Trophoblast cell (in vitro differentiated cells and primary cell): ENCODE measurements around the gene HMGXB3.

ENCODE experiments used
- DNase-seq, 2 donors: peaks; one replicate each; pipeline ENCODE4 v3.0.0-alpha.2; 2016
- H2AFZ ChIP-seq: 2 replicates; pipeline ENCODE4 v1.6.1; 2013; ENCODE audit warnings: low read length, moderate library complexity, mild to moderate bottlenecking; ENCODE audit not compliant: insufficient read depth, poor library complexity
- H2AK5ac ChIP-seq: 2 replicates; pipeline ENCODE4 v1.6.1; 2013; ENCODE audit warnings: mild to moderate bottlenecking, low read length
- H2BK120ac ChIP-seq: 2 replicates; pipeline ENCODE4 v1.6.1; 2013; ENCODE audit warnings: low read length, mild to moderate bottlenecking, moderate library complexity; ENCODE audit not compliant: insufficient read depth, poor library complexity
- H2BK12ac ChIP-seq: 2 replicates; pipeline ENCODE4 v1.6.1; 2013; ENCODE audit warnings: mild to moderate bottlenecking, low read length, moderate library complexity
- H2BK5ac ChIP-seq: 2 replicates; pipeline ENCODE4 v1.6.1; 2013; ENCODE audit warnings: low read length, low read depth, moderate library complexity, mild to moderate bottlenecking; ENCODE audit not compliant: poor library complexity
- H3K14ac ChIP-seq: 2 replicates; pipeline ENCODE4 v1.6.1; 2013; ENCODE audit warnings: mild to moderate bottlenecking, low read length
- H3K18ac ChIP-seq: 2 replicates; pipeline ENCODE4 v1.6.1; 2013; ENCODE audit warnings: mild to moderate bottlenecking, low read length
- H3K23ac ChIP-seq: 2 replicates; pipeline ENCODE4 v1.6.1; 2013; ENCODE audit warnings: low read length
- H3K27ac ChIP-seq: 2 replicates; pipeline ENCODE4 v1.5.1; 2013; ENCODE audit warnings: low read depth, mild to moderate bottlenecking, inconsistent platforms, low read length, moderate library complexity
- H3K27me3 ChIP-seq: 2 replicates; pipeline ENCODE4 v1.6.1; 2013; ENCODE audit warnings: inconsistent platforms, mild to moderate bottlenecking, low read length, moderate library complexity; ENCODE audit not compliant: insufficient read depth
- H3K36me3 ChIP-seq, 2 experiments: 1 replicate in 1 of 2; 2 replicates in 1 of 2; pipeline ENCODE4 v1.6.1; 2013; ENCODE audit warnings: low read length in 2 of 2, mild to moderate bottlenecking in 2 of 2, moderate library complexity in 1 of 2; ENCODE audit not compliant: insufficient read depth in 2 of 2, control insufficient read depth in 1 of 2
- H3K4ac ChIP-seq: 2 replicates; pipeline ENCODE4 v1.6.1; 2013; ENCODE audit warnings: low read depth, mild to moderate bottlenecking, low read length, moderate library complexity
- H3K4me1 ChIP-seq, 2 experiments: 1 replicate in 1 of 2; 2 replicates in 1 of 2; pipeline ENCODE4 v1.6.1; 2013; ENCODE audit warnings: low read length in 2 of 2, mild to moderate bottlenecking in 2 of 2, moderate library complexity in 1 of 2; ENCODE audit not compliant: insufficient read depth in 2 of 2, control insufficient read depth in 1 of 2
- H3K4me2 ChIP-seq: 2 replicates; pipeline ENCODE4 v1.6.1; 2013; ENCODE audit warnings: inconsistent platforms, mild to moderate bottlenecking, low read length, moderate library complexity
- H3K4me3 ChIP-seq: 2 replicates; pipeline ENCODE4 v1.5.1; 2013; ENCODE audit warnings: mild to moderate bottlenecking, low read depth, low read length, inconsistent platforms
- H3K79me1 ChIP-seq: one replicate; pipeline ENCODE4 v1.6.1; 2013; ENCODE audit warnings: low read length
- H3K79me2 ChIP-seq: 2 replicates; pipeline ENCODE4 v1.6.1; 2013; ENCODE audit warnings: low read length, mild to moderate bottlenecking; ENCODE audit not compliant: control insufficient read depth, insufficient read depth, poor library complexity
- H3K9ac ChIP-seq: 2 replicates; pipeline ENCODE4 v1.6.1; 2013; ENCODE audit warnings: mild to moderate bottlenecking, low read length
- H3K9me3 ChIP-seq: 2 replicates; pipeline ENCODE4 v1.6.1; 2013; ENCODE audit warnings: low read depth, mild to moderate bottlenecking, control low read depth, inconsistent platforms, low read length; ENCODE audit not compliant: insufficient read depth
- H4K12ac ChIP-seq: 2 replicates; pipeline ENCODE4 v1.6.1; 2013; ENCODE audit warnings: low read depth, mild to moderate bottlenecking, low read length, moderate library complexity
- H4K8ac ChIP-seq: 2 replicates; pipeline ENCODE4 v1.6.1; 2013; ENCODE audit warnings: low read depth, mild to moderate bottlenecking, low read length, moderate library complexity
- H4K91ac ChIP-seq: one replicate; pipeline ENCODE4 v1.6.1; 2013; ENCODE audit warnings: low read depth, mild to moderate bottlenecking, low read length, moderate library complexity
- WGBS: extraction: QIAGEN DNeasy Blood & Tissue Kit; methylation state at CpG from one replicate; pipeline ENCODE4 v1.1.7; 2013; ENCODE audit warnings: missing lambda C conversion rate; ENCODE audit not compliant: insufficient read length, insufficient coverage; ENCODE audit errors: extremely low coverage; 5-methylcytosine and 5-hydroxymethylcytosine counted together

The HMGXB3 gene

GRCh38 chr5:150022681-150023080, 22.1 kb downstream of the HMGXB3 start:
- H3K14ac ChIP-seq = no peak overlapping the region
- WGBS = no CpG with 5 or more reads among the region's 2 CpGs
- no peak overlapping the region for H4K91ac ChIP-seq
- no peak overlapping the region for H2BK12ac ChIP-seq
- no peak overlapping the region for H2BK120ac ChIP-seq
- H3K9ac ChIP-seq = no peak overlapping the region
- H4K8ac ChIP-seq = no peak overlapping the region
- no peak overlapping the region for H3K27ac ChIP-seq
- H3K23ac ChIP-seq = no peak overlapping the region
- no peak overlapping the region for H3K18ac ChIP-seq
- H3K79me2 ChIP-seq = no peaks in the 10 kb centered on the region
- peaks cover 28 to 32% of the 10 kb centered on the region in 2 experiments for H3K36me3 ChIP-seq
- no peak overlapping the region for H3K4me3 ChIP-seq
- H3K27me3 ChIP-seq = no peaks in the 10 kb centered on the region
- no peak overlapping the region for H2AK5ac ChIP-seq
- H3K4ac ChIP-seq = no peak overlapping the region
- no peak overlapping the region for H4K12ac ChIP-seq
- H2AFZ ChIP-seq = no peak overlapping the region
- no peak for DNase-seq
- H3K4me1 ChIP-seq = peaks cover 5% of the 10 kb centered on the region in 2 experiments
- H3K9me3 ChIP-seq = no peaks in the 10 kb centered on the region
- H2BK5ac ChIP-seq = no peak overlapping the region
- peaks cover 2% of the 10 kb centered on the region for H3K79me1 ChIP-seq
- H3K4me2 ChIP-seq = no peak overlapping the region

- no CpG with 5 or more reads among the region's 1 CpG for WGBS
- H3K14ac ChIP-seq = no peak overlapping the region
- H4K12ac ChIP-seq = no peak overlapping the region
- no peak overlapping the region for H3K4me2 ChIP-seq
- no peak overlapping the region for H3K18ac ChIP-seq
- no peak overlapping the region for H3K9ac ChIP-seq
- no peak overlapping the region for H2AFZ ChIP-seq
- H3K79me1 ChIP-seq = peaks cover 2% of the 10 kb centered on the region
- peaks cover 5% of the 10 kb centered on the region in 2 experiments for H3K4me1 ChIP-seq
- H3K27ac ChIP-seq = no peak overlapping the region
- DNase-seq = no peak
- no peak overlapping the region for H2BK5ac ChIP-seq
- no peak overlapping the region for H3K4me3 ChIP-seq
- H3K9me3 ChIP-seq = no peaks in the 10 kb centered on the region
- no peak overlapping the region for H3K23ac ChIP-seq
- no peaks in the 10 kb centered on the region for H3K79me2 ChIP-seq
- no peak overlapping the region for H3K4ac ChIP-seq
- no peak overlapping the region for H2BK120ac ChIP-seq
- H3K36me3 ChIP-seq = peaks cover 31 to 32% of the 10 kb centered on the region in 2 experiments
- H2BK12ac ChIP-seq = no peak overlapping the region
- H2AK5ac ChIP-seq = no peak overlapping the region
- no peaks in the 10 kb centered on the region for H3K27me3 ChIP-seq
- no peak overlapping the region for H4K91ac ChIP-seq
- H4K8ac ChIP-seq = no peak overlapping the region
Measured at GRCh38 chr5:150023136-150023535, 22.6 kb downstream of the HMGXB3 start.

GRCh38 chr5:150024346-150024984, 23.9 kb downstream of the HMGXB3 start:
- H3K9ac ChIP-seq = peak overlapping the region; percentile 71
- WGBS = no CpG with 5 or more reads among the region's 9 CpGs
- DNase-seq = no peak

GRCh38 chr5:150026682-150027172, 26.2 kb downstream of the HMGXB3 start:
- H3K23ac ChIP-seq = no peak overlapping the region
- H3K4me1 ChIP-seq = peaks cover 1 to 3% of the 10 kb centered on the region in 2 experiments
- H3K4ac ChIP-seq = no peak overlapping the region
- H3K79me1 ChIP-seq = peaks cover 1% of the 10 kb centered on the region
- H3K9me3 ChIP-seq = no peaks in the 10 kb centered on the region
- H4K8ac ChIP-seq = no peak overlapping the region
- no peaks in the 10 kb centered on the region for H3K79me2 ChIP-seq
- no peak overlapping the region for H2AFZ ChIP-seq
- no peak overlapping the region for H3K14ac ChIP-seq
- H3K4me3 ChIP-seq = no peak overlapping the region
- H3K27ac ChIP-seq = no peak overlapping the region
- no peak overlapping the region for H2BK5ac ChIP-seq
- H4K91ac ChIP-seq = no peak overlapping the region
- H3K36me3 ChIP-seq = peaks cover 27 to 33% of the 10 kb centered on the region in 2 experiments
- no peak overlapping the region for H2BK12ac ChIP-seq
- H3K18ac ChIP-seq = no peak overlapping the region
- H3K27me3 ChIP-seq = no peaks in the 10 kb centered on the region
- H2BK120ac ChIP-seq = no peak overlapping the region
- DNase-seq = no peak
- H4K12ac ChIP-seq = no peak overlapping the region
- WGBS = no CpG with 5 or more reads among the region's 4 CpGs
- no peak overlapping the region for H3K4me2 ChIP-seq
- no peak overlapping the region for H2AK5ac ChIP-seq
- H3K9ac ChIP-seq = no peak overlapping the region

More at GRCh38 chr5:150024346-150024984, 23.9 kb downstream of the HMGXB3 start:
- peaks cover 2% of the 10 kb centered on the region for H3K79me1 ChIP-seq
- no peak overlapping the region for H3K4ac ChIP-seq
- H3K14ac ChIP-seq = no peak overlapping the region
- no peak overlapping the region for H2AK5ac ChIP-seq
- no peak overlapping the region for H3K4me2 ChIP-seq
- peaks cover 28 to 30% of the 10 kb centered on the region in 2 experiments for H3K36me3 ChIP-seq
- peak overlapping the region; percentile 22 for H2BK12ac ChIP-seq
- H4K12ac ChIP-seq = no peak overlapping the region
- H3K23ac ChIP-seq = peak overlapping the region; percentile 56
- H4K8ac ChIP-seq = no peak overlapping the region
- no peaks in the 10 kb centered on the region for H3K9me3 ChIP-seq
- H2AFZ ChIP-seq = no peak overlapping the region
- no peak overlapping the region for H3K27ac ChIP-seq
- H3K18ac ChIP-seq = no peak overlapping the region
- no peak overlapping the region for H4K91ac ChIP-seq
- peaks cover 5% of the 10 kb centered on the region in 2 experiments for H3K4me1 ChIP-seq
- no peak overlapping the region for H2BK120ac ChIP-seq
- no peaks in the 10 kb centered on the region for H3K27me3 ChIP-seq
- H3K79me2 ChIP-seq = no peaks in the 10 kb centered on the region
- no peak overlapping the region for H2BK5ac ChIP-seq
- no peak overlapping the region for H3K4me3 ChIP-seq
